GM21526 (cell line): ENCODE results near the gene PGAM5.
"Not testable (repeated sequence)": the region's sequence is repeated elsewhere in the genome, so short reads cannot be mapped to it uniquely, and the experiment has no call there.

Experiments
- ATAC-seq: cut with Tn5 transposase; IDR thresholded peaks from one replicate; pipeline ENCODE4 v1.9.1; 2021; ENCODE audit warnings: moderate library complexity; ENCODE audit not compliant: unreplicated experiment, low FRiP score

PGAM5 gene

DNA sequence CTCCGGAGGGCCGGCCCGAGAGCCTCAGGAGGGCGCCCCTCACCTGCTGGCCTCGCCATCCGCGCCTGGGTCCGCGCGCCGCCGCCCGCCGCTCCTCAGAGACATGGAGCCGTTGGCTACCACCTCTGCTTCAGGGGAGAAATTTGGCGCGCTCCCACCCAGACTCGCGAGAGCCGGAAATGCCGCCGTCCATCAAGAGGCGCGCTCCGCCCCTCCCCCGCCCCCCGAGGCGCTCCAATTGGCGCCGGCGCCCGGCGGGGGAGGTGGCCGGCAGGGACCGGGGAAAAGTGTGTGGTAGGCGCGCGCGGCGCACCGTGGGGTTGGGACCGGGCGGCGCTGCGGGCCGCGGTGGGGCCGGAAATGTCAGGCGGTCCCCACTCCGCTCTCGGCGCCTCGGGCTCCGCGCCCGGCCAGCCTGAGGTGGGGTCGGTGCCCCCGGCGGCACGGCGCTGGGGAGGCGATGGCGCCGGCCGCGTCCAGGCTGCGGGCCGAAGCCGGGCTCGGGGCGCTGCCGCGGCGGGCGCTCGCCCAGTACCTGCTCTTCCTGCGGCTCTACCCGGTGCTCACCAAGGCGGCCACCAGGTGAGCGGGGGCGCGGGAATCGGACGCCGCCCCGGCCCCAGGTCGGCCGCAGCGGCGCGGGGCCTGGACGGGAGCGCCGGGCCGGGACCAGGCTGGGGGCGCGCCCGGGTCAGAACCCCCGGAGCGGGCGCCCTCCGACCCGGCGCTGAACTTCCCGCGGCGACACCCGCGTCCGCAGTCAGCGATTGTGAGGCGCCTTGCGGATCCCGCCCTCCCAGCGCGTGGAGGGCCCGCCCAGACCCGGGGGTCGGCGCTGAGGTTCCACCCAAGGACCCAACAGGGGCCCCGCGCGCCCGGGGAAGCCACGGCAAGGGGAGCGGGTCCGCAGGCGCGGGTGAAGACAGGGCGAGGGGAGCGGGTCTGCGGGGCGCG lies 23.2 kb upstream of the PGAM5 start, which contains the start of the genes POLE and PXMP2:
TSS of gene POLE (minus strand) at position 132 of the 954 bp plus-strand sequence. CDS start at position 105, 27 bp downstream.
TSS of gene PXMP2 (plus strand) at position 377 of the 954 bp plus-strand sequence. CDS start at position 461, 84 bp downstream.
- ATAC-seq = peak; percentile 88

DNA sequence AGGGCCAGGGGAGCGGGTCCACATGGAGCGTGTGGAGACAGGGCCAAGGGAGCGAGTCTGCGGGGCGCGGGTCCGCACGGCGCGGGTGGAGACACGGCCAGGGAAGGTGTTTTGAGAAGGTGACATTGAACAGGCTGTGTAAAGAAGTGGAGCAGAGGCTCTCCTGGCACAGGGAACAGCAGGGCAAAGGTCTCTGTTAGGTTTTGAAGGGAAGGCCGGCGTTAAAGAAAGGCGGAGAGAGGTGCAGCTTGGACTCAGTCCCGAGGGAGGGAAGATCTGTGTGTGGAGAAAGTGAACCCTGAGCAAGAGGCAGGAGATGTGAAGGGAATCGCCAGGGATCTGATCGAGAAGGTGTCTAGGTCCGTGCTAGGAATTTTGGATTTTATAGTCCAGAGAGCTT lies 21.4 kb upstream of the PGAM5 start:
- ATAC-seq = no peak

DNA sequence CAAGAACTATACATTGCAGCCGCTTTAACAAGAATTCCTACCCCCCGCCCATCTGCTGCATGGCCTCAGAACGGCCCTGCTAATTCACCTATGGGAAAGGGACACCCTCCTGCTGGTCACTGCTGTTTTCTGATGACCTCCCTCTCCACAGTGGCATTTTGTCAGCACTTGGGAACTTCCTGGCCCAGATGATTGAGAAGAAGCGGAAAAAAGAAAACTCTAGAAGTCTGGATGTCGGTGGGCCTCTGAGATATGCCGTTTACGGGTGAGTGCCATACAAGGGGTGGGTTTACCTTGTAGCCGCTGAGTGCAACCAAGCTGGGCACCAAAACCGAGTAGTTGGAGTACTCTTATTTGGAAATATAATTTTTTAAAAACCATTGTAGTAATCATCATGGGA lies 20.5 kb upstream of the PGAM5 start:
- ATAC-seq = no peak

DNA sequence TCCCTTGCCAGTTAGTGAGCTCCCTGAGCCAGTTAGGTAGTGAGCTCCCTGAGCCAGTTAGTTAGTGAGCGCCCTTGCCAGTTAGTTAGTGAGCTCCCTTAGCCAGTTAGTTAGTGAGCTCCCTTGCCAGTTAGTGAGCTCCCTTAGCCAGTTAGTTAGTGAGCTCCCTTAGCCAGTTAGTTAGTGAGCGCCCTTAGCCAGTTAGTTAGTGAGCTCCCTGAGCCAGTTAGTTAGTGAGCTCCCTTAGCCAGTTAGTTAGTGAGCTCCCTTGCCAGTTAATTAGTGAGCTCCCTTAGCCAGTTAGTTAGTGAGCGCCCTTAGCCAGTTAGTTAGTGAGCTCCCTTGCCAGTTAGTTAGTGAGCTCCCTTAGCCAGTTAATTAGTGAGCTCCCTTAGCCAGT lies 18.6 kb upstream of the PGAM5 start:
- not testable (repeated sequence) for ATAC-seq

DNA sequence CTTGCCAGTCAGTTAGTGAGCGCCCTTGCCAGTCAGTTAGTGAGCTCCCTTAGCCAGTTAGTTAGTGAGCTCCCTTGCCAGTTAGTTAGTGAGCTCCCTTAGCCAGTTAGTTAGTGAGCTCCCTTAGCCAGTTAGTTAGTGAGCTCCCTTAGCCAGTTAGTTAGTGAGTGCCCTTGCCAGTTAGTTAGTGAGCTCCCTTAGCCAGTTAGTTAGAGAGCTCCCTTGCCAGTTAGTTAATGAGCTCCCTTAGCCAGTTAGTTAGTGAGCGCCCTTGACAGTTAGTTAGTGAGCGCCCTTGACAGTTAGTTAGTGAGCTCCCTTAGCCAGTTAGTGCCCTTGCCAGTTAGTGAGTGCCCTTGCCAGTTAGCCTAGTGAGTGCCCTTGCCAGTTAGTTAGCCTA lies 15.8 kb upstream of the PGAM5 start:
- not testable (repeated sequence) for ATAC-seq

DNA sequence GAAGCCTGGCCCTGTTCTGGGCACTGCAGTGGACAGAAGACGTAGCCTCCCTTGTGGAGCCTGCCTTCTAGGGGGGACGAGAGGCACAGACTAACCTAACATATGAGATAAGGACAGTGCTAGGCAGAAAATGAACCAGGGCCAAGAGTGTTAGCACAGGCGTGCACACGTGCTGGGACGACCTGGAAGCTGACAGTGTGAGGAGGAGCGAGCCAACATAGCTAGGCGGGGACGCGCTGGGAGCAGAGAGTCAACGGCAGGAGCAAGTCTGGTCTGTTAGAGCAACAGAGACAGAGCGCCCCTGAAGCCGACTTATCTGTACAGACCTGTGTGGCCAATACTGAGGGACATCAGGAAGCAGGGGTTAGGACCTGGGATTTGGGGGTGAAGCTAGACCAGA lies 15.2 kb upstream of the PGAM5 start:
- ATAC-seq = no peak

DNA sequence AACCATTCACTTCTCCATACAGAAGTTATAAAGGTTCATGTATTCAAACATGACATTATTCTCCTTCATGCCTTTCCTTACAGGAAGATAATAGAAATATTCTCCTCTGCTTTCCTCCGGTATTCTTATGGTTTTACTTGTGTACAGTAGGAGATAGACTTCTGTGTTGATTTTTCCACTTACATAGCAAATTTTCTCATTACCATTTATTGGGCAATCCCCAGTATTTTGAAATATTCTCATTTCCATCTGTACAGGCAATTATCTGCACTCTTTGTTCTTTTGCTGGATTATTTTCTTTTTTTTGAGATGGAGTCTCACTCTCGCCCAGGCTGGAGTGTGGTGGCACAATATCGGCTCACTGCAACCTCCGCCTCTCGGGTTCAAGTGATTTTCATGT lies 12.3 kb upstream of the PGAM5 start:
- ATAC-seq = no peak

DNA sequence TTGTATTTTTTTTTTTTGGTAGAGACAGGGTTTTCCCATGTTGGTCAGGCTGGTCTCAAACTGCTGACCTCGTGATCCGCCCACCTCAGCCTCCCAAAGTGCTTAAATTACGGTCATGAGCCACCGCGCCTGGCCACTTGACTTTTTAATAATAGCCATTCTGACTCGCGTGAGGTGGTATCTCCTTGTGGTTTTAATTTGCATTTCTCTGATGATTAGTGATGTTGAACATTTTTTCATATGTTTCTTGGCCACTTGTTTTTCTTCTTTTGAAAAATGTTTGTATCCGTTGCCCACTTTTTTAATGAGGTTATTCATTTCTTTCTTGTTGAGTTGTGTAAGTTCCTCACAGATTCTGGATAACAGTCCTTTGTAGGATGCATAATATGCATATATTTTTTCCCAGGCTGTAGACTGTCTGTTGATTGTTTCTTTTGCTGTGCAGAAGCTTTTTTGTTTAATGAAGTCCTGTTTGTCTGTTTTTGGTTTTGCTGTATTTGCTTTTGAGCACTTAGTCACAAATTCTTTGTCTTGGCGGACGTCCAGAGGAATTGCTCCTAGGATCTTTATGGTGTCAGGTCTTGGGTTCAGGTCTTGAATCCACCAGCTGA lies 10.3 kb upstream of the PGAM5 start:
- ATAC-seq = no peak

DNA sequence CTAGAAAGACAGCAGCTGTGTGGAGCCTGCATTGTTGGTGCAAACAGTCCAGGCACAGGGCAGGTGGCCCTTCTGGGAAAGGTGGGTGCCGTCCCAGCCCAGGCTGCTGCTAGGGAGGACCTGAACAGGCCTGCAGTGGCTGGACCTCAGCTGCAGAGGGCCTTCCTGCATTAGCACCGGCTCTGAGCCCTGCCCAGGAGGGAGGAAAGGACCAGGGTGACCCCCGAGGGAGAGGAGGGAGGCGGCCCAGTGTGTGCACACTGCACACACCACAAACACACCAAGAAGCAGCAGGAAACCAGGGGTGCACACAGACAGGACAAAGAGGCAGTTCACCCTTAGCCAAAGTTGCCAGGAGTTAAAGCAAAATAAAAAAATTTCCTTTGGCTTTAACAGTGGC lies 8.0 kb upstream of the PGAM5 start:
- ATAC-seq = no peak

DNA sequence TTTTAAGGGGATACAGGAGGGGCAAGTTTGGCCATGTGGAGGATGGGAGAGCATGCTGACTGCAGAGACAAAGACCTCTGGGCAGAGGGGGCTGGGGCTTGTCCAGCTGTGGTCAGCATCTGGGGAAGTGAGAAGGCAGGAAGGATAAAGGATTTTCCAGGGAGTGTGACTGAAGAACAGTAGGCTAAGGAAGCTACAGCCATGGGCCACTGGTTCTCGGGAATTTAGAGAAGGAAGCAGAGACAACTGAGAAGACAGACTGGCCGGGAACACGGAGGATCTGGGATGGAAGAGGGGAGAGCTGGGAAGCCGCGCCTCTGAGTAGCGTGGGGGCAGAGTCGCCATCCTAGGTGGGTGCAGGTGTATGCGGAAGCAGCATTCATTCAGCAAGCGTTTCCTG lies 7.0 kb upstream of the PGAM5 start:
- no peak for ATAC-seq

DNA sequence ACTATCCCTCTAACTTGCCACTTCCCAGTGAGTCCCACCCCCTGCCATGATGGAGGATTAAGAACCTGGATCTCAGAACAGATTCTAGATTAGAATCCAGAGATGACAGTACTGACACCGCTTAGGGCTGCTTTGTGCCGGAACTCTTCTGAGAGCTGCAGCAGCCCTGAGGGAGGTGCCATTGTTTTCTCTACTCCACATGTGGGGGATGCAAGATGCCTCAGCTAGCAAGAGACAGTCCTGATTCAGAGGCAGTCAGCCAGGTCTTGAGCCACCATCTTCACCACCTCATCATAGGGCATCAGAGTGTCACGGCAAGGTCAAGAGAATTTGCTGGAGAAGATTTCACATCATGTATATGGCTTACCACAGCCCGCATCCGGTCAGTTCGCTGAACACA lies 3.4 kb upstream of the PGAM5 start:
- no peak for ATAC-seq

DNA sequence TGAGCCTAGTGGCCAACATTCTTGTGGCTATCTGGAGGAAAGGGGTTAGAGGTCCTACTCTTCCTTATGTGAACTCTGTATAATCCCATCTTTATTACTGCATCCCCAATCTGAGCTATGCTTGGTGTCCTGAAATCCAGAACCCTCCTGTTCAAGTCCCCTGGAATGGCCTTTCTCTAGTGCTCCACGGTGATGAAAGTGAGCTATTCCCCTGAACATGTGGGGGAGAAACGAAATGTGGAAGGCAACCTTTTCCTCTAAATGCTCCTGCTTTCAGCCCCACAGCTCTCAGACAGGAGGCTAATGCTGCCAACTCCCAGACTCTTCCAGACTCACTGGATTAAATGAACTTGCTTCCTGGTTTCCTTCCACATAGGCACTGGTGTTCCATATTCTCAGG lies 2.5 kb upstream of the PGAM5 start:
- no peak for ATAC-seq

DNA sequence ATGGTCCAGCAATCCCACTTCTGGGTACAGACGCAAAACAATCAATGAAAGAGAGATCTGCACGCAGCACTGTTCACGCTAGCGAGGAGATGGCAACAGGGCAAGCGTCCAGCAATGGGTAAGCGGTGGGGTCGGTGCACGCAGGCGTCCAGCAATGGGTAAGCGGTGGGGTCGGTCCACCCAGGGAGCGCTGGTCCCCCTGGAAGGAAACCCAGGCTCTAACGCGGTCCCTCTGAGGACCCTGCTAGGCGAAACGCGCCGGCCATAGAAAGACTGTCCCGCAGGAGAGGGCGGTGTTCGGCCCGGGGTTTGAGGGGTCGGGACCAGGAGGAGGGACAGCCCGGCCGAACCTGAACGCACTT lies 618 bp upstream of the PGAM5 start:
- peak; percentile 33 for ATAC-seq

DNA sequence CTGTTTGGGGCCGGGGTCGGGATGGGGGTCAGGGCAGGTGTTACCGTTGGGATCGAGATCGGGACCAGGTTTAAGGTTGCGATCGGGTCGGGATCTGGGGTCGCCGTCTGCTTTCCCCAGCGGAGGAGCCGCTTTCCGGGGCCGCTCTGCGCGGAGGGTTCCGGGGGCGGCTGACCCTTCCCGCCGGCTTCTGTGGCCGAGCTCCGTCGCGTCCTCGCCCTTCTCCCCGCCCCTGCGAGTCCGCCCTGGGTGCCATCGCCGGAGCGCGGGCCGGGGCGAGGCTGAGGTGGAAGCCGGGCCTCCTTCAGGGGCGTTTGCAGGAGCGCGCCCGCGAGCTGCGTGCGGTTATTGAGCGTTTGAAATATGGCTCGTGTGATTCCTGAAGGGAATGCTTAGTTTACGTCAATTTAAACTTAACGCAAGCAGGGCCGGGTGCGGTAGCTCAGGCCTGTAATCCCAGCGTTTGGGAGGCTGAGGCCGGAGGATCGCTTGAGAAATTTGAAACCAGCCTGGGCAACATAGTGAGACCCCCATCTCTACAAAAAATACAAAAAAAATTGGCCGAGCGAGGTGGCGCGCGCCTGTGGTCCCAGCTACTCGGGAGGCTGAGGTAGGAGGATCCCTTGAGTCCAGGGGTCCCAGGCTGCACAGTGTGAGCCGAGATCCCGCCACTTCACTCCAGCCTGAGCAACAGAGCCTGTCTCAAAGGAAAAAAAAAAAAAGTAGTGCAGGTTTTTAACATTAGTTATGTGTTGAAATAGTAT lies 620 bp downstream of the PGAM5 start:
- peak; percentile 25 for ATAC-seq

DNA sequence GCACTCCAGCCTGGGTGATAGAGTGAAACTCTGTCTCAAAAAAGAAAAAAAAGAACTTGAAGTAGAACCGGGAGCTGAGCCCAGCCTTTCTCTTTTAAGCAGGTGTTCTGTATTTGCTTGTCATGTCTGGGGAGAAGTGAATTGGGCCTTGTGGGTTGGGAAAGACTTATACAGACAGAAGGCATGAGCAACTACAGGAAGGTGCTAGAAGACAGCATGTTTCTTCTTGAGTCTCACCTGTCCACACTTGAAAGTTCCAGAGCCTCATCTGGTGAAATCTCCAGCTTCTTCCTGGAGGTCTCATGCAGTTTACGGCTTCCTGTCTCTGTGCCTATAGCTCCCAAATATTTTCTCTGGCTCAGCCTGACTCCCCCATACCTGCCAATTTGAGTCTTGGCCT lies 2.5 kb downstream of the PGAM5 start:
- ATAC-seq = no peak

DNA sequence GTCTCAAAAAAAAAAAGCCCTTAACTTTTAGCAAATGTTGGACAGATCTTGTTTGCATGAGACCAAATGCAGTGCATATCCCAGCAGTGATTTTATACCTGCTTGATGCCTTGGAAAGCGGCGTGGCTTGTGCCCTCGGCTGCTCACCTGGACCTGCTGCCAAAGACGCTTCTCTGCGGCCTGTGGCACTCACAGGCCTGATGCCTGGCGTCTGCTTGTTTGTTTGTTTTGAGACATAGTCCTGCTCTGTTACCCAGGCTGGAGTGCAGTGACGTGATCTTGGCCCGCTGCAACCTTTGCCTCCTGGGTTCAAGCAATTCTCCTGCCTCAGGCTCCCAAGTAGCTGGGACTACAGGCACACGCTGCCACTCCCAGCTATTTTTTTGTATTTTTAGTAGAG lies 5.2 kb downstream of the PGAM5 start:
- ATAC-seq = no peak

DNA sequence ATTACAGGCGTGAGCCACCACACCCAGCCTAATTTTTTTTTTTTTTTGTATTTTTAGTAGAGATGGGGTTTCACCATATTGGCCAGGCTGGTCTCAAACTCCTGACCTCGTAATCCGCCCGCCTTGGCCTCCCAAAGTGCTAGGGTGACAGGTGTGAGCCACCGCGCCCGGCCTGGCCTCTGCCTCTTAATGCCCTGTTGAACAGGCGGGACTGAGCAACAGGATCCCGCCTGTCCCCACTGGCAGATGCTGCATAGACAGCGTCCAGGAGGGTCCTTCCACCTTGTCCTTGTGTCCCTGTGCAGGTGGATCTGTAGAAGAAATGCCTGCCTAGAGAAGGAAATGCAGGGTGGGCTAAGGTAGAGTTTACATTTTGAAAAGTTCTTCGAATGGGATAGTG lies 5.7 kb downstream of the PGAM5 start:
- ATAC-seq = no peak

DNA sequence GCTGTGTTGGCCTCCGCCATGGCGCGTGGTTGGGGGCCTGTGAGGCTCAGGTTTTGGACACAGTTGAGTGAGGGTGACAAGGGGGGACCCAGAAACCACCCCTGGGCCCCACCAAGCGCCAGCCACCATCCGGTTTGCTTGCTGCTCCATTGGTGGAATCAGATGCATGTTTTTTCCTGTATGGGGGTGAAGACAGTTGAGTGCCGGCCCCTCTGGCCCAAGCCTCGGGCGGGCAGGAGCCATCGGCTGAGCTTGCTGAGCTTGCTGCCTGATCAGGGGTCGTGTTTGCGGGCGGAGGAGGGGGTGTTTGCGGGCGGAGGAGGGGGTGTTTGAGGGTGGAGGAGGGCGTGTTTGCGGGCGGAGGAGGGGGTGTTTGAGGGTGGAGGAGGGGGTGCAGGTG lies 6.4 kb downstream of the PGAM5 start:
- no peak for ATAC-seq

DNA sequence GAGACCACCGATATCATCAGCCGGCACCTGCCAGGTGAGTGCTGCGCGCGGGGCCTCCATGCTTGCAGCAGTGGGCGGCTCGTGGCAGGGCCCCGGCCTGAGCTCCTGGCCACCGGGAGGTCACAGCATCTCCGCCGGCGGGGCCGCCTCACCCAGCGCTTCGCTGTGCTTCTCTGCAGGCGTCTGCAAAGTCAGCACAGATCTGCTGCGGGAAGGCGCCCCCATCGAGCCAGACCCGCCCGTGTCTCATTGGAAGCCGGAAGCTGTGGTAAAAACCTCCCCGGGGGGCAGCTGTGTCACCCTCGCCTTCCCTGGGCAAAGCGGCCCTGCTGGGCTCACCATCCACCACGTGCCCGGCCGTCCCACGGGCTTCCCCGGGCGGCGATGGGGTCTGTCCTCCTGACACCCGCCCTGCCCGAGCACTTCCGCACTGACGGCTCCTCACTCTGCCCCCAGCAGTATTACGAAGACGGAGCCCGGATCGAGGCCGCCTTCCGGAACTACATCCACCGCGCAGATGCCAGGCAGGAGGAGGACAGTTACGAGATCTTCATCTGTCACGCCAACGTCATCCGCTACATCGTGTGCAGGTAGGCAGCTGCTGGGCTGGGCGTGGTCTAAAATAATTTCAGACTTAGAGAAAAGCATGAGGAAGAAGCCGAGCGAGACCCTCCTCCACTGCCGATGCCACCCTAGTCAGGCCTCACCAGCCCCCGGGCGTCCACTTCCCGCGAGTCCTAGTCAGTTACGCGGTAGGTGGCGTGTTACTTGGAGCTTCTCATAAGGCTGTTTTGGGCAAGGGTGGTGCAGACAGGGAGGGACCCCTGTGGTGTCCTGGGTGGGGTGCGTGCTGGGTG lies 7.1 kb downstream of the PGAM5 start:
- ATAC-seq = no peak

DNA sequence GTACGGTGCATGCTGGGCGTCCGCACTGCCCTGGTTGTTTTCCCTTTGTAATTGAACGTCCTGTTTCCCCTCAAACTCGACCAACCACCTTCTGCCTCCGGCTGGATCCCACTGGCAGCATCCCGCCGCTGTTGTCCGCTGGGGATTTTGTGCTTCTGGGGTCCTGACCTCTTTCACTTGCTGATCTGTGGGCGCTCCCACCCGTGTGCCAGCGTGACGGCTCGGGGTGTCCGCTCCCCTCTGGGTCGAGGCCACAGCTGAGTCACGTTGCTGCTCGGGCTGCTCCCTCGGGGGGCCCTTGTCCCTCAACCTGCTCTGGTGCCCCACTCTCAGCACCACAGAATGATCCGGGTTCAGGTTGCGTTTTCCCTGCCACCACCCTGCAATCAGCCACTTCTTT lies 8.0 kb downstream of the PGAM5 start:
- ATAC-seq = no peak
